HG02870 (cell line): ENCODE data around the gene URGCP.

Experiments used
- ATAC-seq: cut with Tn5 transposase; IDR thresholded peaks from one replicate; pipeline ENCODE4 v1.9.1; 2021; ENCODE audit warnings: mild to moderate bottlenecking, moderate library complexity; ENCODE audit not compliant: unreplicated experiment

The URGCP gene, protein sequence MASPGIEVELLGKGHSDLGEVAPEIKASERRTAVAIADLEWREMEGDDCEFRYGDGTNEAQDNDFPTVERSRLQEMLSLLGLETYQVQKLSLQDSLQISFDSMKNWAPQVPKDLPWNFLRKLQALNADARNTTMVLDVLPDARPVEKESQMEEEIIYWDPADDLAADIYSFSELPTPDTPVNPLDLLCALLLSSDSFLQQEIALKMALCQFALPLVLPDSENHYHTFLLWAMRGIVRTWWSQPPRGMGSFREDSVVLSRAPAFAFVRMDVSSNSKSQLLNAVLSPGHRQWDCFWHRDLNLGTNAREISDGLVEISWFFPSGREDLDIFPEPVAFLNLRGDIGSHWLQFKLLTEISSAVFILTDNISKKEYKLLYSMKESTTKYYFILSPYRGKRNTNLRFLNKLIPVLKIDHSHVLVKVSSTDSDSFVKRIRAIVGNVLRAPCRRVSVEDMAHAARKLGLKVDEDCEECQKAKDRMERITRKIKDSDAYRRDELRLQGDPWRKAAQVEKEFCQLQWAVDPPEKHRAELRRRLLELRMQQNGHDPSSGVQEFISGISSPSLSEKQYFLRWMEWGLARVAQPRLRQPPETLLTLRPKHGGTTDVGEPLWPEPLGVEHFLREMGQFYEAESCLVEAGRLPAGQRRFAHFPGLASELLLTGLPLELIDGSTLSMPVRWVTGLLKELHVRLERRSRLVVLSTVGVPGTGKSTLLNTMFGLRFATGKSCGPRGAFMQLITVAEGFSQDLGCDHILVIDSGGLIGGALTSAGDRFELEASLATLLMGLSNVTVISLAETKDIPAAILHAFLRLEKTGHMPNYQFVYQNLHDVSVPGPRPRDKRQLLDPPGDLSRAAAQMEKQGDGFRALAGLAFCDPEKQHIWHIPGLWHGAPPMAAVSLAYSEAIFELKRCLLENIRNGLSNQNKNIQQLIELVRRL

DNA sequence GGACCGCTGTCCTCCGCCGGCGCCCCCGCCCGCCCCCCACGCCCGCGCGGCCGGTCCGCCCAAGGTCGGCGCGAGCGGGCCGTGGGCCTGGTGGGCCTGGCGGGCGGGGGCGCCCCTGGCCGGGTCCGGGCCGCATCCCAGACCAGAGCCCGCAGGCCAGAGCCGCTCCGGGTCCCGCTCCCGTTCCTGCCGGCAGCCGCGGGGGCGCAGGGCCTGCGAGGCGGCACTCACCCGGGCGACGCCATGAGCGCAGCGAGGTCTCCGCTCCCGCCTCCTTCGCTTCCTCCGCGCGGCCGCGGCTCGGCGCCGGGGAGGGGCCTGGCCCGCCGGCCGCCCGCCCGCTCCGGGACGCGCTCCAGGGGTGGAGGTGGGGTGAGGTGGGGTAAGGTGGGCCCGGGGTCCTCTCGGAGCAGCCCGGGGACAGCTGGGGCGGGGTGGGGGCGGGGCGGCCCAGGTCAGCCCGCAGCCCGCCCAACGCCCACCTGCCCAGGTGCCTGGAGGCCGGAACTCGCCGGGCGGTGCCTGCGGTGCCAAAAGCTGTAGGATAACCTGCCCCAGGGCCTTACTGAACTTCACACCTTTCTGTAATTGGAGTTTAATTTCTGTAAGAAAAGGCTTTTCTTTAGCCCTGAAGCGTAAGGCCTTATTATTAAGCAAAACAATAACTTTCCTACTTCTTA, at the start of gene URGCP:
URGCP (minus strand) TSS at position 266 of the 680 bp plus-strand sequence; CDS start at position 245, 21 bp downstream.
- ATAC-seq: peak; percentile 64

DNA sequence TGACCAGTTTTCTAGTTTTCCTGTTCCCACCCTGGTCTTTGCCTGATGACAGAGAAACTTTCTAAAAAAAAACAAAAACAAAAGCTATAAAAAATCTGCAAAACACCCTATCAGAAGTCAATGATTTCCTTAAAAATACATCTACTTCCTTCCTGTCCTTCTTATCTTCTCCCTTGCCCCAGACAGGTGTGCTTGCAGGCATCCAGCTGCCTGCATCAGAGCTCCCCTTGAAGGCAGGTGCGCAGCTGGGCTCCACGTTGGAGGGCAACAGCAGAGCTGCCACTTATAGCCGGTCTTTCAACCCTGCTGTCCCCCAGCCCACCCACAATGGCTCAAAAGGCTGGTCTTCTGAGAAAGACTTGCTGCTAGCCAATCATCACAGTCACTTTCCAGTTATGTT, 49.6 kb upstream of the URGCP start:
- ATAC-seq: no peak

DNA sequence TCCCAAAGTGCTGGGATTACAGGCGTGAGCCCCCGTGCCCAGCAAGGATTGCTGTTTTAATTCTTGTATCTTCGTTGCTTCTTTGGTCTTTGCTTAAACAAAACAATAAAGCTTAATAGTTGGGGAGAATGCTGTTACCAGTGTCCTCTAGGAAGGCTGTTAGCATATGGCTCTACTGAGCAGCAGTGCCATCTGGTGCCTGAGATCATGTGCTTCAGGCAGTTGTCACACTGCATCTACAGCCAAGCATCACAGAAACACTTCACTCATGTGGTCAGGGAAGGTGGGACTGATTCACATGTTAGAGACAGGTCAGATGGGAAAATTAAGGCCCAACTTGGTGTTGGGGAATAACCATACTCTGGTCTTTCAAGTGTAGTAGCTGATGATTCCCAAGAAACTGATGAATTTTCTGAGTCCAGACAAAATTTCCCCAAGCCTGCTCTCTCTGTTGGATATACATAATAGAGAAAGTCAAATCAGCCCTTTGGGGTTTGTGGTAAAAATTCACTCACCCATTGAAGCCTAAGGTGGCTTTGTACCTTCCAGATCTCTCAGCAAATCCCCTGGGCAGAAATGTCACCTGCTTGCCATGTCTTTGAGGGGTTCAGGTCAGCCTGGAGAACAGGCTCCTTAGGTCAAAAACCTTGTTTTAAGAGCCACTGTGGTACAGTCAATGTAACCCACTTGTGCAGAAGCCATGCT, 48.3 kb upstream of the URGCP start:
- peak; percentile 59 for ATAC-seq

DNA sequence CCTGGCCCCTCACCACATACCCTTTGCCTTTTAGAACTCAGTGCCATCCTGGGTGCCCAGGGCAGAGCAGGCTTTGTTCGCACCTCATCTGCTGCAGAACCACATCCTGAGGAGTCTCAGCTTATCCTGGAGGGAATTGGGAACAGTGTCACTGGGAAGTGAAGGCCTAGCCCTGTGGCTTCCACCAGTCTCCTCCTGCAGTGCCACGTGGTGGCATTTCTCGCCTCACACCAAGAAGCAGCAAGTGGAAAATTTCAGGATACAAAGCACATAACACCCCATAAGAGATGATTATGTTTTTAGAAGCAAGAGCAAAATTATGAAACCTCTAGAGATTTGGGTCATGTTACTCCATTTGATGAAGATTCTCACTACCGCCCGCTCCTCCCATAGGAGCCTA, 46.7 kb upstream of the URGCP start:
- no peak for ATAC-seq

DNA sequence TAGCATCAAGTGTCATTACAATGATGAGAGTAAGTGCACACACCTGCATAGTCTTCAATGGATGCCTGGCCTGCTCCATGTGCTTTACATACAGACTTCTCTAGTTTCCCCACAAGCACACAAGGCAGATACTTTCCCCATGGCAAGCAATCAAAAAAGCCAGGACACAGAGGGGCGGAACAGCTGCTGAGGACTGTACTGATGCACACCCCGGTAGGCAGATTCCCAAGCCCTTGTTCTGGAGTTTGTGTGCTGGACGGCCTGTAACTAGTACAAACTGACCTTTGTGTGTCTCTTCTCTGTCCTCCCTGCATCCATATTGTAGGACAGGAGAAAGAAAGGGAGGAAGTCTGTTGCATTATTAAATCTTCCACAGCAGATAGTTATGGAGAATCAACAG, 45.6 kb upstream of the URGCP start:
- no peak for ATAC-seq

DNA sequence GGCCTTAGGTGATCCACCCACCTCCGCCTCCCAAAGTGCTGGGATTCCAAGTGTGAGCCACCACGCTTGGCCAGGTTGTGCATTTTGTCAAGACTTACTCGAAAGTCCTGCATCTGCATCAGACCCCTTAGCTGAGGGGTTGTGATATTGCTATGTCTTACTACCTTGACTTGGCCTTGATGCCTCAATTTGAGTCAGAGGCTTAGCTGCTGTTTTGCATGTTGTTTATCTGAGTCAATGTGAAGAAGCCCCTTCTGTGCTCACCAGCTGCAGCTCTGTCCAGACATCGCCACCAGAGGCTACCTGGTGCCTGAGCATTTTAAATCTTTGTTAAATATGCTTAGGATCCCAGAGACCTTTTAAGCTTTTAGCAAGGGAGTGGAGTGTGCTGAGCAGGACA, 37.9 kb upstream of the URGCP start:
- ATAC-seq: peak; percentile 92

DNA sequence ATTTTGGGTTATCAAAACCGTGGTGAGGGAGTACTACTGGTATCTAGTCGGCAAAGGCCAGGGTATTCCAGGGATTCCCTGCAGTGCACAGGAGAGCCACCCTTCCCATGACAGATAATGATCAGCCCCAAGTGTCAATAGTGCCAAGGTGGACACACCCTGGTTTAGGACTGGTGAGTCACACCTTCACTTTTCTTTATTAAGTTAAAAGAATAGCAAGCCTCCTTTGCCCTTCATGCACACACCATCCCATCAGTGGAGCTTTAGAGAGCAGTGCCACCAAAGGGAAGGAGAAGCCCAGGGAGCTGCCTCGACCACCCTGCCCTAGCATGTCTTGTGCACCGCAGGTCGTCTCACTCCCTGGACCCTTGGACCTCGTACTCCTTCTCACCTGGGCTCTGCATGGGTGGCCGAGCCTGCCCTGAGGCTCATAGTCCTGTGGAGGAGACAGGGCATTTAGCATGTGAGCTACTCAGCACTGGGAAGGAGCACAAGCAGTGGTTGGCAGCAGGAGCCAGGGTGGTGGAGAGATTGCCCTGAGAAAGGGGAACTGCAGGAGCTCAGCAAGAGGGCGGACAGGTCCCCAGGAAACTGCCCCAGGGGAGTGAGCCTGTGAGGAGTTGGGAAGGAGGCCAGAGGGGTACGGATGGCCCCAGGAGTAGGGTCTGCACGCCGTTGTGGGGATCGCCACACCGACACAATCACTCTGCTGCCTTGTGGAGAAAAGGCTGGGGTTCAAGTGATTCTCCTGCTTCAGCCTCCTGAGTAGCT, 37.2 kb upstream of the URGCP start:
- no peak for ATAC-seq

DNA sequence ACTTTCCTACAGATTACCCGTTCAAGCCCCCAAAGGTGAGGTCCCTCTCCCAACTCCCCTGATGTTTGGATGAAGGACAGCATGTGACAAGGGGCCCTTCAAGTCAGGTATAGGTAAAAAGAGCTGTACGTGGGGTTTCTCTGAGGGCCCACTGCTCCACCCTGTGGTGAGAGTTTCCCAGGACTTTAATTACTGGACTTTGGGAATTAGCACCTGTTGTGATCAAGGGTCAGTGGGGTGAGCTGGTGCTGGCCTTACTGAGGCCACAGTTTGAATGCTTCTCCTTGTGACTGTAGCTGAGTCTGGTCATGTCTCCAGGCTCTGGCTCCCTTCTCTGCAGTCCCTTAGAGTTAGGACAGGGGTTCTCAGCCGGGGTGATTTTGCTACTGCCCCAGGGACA, 36.6 kb upstream of the URGCP start:
- no peak for ATAC-seq

DNA sequence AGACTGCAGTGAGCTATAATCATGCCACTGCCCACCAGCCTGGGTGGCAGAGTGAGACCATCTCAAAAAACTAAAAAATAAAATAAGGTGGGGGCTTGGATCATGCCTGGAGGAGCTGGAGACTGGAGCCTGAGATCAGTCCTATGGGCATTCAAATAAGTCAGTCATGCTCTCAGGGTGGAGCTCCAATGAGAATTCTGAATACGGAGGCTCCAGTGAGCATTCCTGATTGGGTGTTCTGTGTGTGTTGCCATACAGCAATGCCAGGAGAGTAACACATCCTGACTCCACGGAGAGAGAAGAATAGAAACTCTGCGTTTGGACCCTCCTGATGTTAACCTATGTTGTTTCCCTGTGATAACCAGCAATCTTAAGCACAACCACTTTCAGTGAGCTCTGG, 35.9 kb upstream of the URGCP start:
- ATAC-seq: no peak

DNA sequence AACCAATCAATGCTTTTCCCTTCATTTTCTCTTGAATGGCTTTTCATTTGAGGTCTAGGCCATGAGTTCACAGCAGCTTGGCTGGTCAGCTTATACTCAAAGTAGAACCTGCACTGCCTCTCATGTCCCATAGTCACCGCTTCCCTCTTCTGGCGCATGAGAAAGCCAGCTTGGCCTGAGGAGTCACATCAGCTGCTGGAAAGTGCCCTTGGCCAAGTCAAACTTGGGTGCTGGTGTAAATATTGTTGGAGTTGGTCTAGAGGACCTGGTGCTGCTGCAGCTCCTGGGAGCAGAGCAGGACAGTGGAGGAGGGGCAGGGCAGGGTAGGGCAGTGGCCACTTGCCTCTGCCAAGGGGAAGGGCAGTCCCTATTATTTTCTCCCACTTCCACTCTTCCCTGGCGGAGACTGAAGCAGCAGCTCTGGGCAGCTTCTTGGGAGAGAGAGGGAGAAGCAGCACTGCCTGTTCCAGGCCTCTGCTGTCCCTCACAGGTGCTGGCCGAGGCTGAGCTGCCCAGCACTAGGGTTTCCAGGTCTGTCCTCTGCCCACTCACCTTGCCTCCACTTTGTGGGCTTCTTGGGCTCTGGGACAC, 32.6 kb upstream of the URGCP start:
- ATAC-seq: no peak

DNA sequence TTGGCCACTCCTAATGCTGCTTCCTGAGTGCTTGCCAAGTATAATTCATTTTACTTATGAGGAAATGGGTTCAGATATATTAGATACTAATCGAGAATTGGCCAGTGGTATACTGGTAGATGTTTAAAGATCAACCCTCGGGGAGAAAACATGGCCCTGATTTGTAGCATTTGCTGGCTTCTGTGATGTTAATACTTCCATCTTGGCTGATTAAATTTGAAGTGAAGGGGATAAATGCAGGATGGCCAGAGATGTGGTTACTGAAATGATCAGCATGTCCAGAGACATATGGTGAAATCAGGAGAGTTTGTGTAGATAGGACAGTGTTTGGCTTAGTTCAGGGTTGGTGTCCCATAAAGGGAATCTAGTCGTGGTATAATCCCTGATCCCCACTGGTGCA, 31.0 kb upstream of the URGCP start:
- ATAC-seq: no peak

DNA sequence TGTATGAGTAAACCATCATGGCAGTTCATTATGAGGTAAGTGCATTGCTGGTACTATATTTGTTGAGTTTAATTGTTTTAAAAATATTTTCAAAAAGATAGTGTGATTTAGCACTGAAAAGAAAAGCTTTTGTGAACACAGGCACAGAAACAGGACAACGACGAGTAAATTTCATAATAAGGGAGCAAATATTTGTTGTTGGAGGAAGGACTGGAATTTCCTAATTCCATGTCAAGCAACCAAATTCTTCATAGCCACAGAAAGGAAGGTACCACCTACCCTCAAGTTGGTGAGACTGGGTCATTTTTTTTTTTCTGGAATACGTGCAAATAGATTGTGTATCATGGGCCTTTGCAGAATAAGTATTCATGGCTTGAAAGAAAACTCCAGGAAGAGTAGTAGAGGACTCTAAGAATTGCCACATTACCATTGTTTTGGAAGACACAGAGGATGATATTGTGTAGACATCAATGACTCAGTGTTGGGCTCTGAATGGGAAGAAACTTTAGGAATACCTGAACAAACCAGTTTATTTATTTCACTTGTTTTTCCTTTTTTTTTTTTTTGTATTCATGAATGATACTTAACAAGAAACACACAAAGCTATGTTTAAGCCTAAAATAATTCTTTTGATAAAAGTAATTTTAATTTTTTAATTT, 27.6 kb upstream of the URGCP start:
- no peak for ATAC-seq

DNA sequence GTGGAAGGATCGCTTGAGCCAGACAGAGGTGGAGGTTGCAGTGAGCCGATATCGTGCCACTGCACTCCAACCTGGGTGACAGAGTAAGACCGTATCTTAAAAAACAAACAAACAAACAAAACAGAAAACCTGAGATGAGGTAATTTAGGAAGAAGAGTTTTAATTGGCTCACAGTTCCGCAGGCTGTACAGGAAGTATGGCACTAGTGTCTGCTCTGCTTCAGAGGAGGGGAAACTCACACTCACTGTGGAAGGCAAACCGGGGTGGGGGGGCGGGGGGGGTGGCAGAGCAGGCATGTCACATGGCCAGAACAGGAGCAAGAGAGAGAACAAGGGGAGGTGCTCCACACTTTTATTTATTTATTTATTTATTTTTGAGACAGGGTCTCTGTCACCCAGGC, 24.9 kb upstream of the URGCP start:
- ATAC-seq: no peak

DNA sequence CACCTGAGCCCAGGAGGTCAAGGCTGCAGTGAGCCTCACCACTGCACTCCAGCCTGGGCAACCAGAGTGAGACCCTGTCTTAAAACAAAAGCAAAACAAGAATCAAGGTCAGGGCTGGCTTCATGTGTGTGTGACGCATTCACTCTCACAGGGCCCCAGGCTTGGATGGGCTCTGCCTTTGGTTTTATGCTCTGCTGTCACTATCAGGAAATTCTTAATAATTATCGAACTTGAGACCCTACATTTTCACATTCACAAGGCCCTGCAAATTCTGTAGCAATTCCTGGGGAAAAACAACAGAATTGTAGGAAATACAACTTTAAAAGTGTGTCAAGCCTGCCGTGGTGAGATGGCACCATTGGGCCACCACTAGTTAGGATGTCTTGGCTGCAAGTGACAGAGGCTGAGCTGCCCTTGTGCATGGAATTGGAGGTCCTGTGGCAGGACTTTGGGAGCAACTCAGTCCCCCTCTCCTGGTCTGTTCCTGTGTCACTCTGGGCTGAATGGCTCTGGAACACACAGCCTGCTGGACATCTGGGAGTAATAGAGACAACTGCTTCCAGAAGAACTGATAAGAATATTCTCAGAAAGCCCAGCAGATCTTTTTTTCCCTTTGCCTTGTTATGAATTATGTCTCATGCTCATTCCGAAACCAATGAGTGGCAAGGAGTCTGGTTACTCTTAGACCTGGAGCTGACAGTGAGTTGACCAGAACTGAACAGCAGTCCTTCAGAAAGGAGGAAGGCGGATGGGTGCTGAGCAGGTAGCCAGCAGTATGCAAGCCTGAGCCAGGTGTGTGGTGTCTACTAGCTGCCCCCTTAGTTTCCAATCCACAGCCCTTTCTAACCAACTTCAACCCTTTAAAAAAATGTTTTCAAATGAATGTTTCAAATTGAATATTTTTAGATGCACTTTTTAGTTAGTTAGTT, 23.4 kb upstream of the URGCP start:
- no peak for ATAC-seq

DNA sequence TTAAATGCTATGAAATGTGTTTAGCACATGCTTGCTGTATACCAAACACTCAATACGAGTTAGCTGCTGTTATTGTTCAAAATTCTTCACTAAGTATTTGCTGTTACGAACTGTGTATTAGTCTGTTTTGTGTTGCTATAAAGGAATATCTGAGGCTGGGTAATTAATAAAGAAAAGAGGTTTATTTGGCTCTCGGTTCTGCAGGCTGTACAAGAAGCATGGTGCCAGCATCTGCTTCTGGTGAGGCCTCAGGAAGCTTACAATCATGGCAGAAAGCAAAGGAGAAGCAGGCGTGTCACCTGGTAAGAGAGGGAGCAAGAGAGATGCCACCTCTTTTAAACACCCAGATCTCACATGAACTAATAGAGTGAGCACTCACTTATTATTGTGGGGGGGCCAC, 21.4 kb upstream of the URGCP start:
- ATAC-seq: no peak

DNA sequence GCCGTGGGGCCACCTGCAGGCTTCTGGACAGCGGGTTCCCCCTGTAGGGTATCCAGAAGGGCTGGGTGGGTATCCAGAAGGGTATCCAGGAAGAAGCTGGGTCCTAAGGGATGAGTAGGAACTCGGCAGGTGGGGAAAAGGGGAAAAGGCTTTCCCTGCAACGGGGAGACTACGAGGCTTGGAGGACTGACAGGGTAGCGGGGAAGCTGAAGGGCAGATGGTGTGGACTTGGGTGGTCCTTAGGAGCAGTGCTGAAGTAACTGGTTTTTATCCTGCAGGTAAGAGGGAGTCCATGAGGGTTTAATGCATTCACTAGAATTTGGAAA, 20.4 kb upstream of the URGCP start:
- peak; percentile 21 for ATAC-seq

DNA sequence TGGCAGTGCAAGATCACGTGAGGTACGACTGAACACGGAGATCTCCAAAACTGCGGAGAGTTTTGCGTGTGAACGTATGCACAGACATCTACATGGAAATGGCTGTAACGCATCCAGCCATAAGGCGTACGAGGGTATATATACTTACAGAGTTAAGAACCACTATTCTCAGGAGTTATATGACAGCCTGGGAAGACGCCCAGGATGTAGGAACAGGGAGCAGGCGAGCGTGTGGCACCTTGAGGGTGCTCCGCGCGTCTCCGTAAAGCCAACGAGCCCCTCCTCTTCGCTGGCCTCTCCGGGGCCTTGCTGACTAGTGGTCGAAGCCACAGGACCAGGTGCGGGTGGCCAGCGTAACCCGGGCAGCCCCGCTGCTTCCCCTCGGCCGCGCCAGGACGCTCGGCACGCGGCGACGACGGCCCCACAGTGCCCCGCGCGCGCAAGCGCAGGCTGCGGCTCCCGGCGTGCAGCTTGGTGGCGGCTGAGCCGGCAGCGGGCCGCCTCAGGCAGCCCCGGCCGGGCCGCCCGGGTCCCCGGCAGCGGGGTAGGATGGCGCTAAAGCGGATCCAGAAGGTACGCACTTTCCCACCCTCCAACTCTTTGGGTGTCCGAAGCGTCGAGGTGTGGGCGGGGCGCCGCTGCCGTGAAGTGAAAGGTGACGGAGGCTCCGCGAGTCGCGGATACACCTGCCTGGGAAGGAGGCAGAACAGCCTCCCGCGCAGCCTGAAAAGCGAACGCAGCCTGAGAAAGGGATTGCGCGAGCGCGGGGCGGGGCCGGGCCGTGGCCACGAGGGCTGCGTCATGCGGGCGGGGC, 19.8 kb upstream of the URGCP start, which contains the start of gene UBE2D4:
UBE2D4 (plus strand) TSS at position 453 of the 814 bp plus-strand sequence; CDS start at position 550, 97 bp downstream.
- peak; percentile 91 for ATAC-seq
